ENCODE data around the gene ZSCAN31.
"Not testable (repeated sequence)": the region's sequence is repeated elsewhere in the genome, so short reads cannot be mapped to it uniquely, and the experiment has no call there.

Gene ZSCAN31

GRCh38 chr6:28368522-28368921 lies 32.6 kb upstream of the ZSCAN31 start:
- H3K36me3 ChIP-seq (ENCODE audit: insufficient read depth, low read length): peaks cover 22% of the 10 kb centered on the region
- H3K27me3 ChIP-seq (ENCODE audit: control insufficient read depth, insufficient read depth, low read length): no peaks in the 10 kb centered on the region

GRCh38 chr6:28365590-28365989 lies 29.6 kb upstream of the ZSCAN31 start:
- H3K36me3 ChIP-seq (ENCODE audit: insufficient read depth, low read length): peaks cover 33% of the 10 kb centered on the region

More at GRCh38 chr6:28368522-28368921, 32.6 kb upstream of the ZSCAN31 start:
- no peak overlapping the region for H3K4me3 ChIP-seq (ENCODE audit: low read length)
- H3K9ac ChIP-seq (ENCODE audit: low read depth, low read length): no peak overlapping the region
- no peaks in the 10 kb centered on the region for H3K9me3 ChIP-seq (replicated peaks; ENCODE audit: low read length)
- no peaks in the 10 kb centered on the region for H3K4me1 ChIP-seq (ENCODE audit: control insufficient read depth, insufficient read depth, low read length)
- H3K4me2 ChIP-seq (ENCODE audit: low read length): no peak overlapping the region

GRCh38 chr6:28360961-28361360 lies 25.0 kb upstream of the ZSCAN31 start:
- Histone ChIP-seq H3K4me3 (ENCODE audit: low read length) (no peak overlapping the region), H3K36me3 (ENCODE audit: insufficient read depth, low read length) (peaks cover 29% of the 10 kb centered on the region), H3K4me1 (ENCODE audit: control insufficient read depth, insufficient read depth, low read length) (peaks cover 9% of the 10 kb centered on the region), H3K4me2 (ENCODE audit: low read length) (no peak overlapping the region), H3K9ac (ENCODE audit: low read depth, low read length) (no peak overlapping the region), H3K9me3 (replicated peaks; ENCODE audit: low read length) (no peaks in the 10 kb centered on the region), H3K27me3 (ENCODE audit: control insufficient read depth, insufficient read depth, low read length) (no peaks in the 10 kb centered on the region)

More at GRCh38 chr6:28365590-28365989, 29.6 kb upstream of the ZSCAN31 start:
- H3K27me3 ChIP-seq (ENCODE audit: control insufficient read depth, insufficient read depth, low read length); H3K4me1 ChIP-seq (ENCODE audit: control insufficient read depth, insufficient read depth, low read length); H3K9me3 ChIP-seq (replicated peaks; ENCODE audit: low read length); H3K4me2 ChIP-seq (ENCODE audit: low read length); H3K4me3 ChIP-seq (ENCODE audit: low read length); H3K9ac ChIP-seq (ENCODE audit: low read depth, low read length): not testable (repeated sequence)

- H3K27me3 ChIP-seq (ENCODE audit: control insufficient read depth, insufficient read depth, low read length); H3K4me2 ChIP-seq (ENCODE audit: low read length); H3K9me3 ChIP-seq (replicated peaks; ENCODE audit: low read length); H3K4me3 ChIP-seq (ENCODE audit: low read length); H3K9ac ChIP-seq (ENCODE audit: low read depth, low read length): not testable (repeated sequence)
- Histone ChIP-seq H3K4me1 (ENCODE audit: control insufficient read depth, insufficient read depth, low read length) (peaks cover 19% of the 10 kb centered on the region), H3K36me3 (ENCODE audit: insufficient read depth, low read length) (peaks cover 18% of the 10 kb centered on the region)
Measured at GRCh38 chr6:28359562-28359961, 23.6 kb upstream of the ZSCAN31 start.

- no peak overlapping the region for H3K4me2 ChIP-seq (ENCODE audit: low read length)
- peaks cover 35% of the 10 kb centered on the region for H3K4me1 ChIP-seq (ENCODE audit: control insufficient read depth, insufficient read depth, low read length)
- no peak overlapping the region for H3K4me3 ChIP-seq (ENCODE audit: low read length)
- H3K9ac ChIP-seq (ENCODE audit: low read depth, low read length): peak overlapping the region; percentile 84
- H3K9me3 ChIP-seq (replicated peaks; ENCODE audit: low read length): no peaks in the 10 kb centered on the region
- no peaks in the 10 kb centered on the region for H3K27me3 ChIP-seq (ENCODE audit: control insufficient read depth, insufficient read depth, low read length)
- H3K36me3 ChIP-seq (ENCODE audit: insufficient read depth, low read length): peaks cover 10% of the 10 kb centered on the region
Measured at GRCh38 chr6:28357036-28357435, 21.1 kb upstream of the ZSCAN31 start.

GRCh38 chr6:28356666-28357020 lies 20.7 kb upstream of the ZSCAN31 start:
- no peaks in the 10 kb centered on the region for H3K27me3 ChIP-seq (ENCODE audit: control insufficient read depth, insufficient read depth, low read length)
- peak overlapping the region; percentile 87 for H3K4me2 ChIP-seq (ENCODE audit: low read length)
- H3K36me3 ChIP-seq (ENCODE audit: insufficient read depth, low read length): peaks cover 10% of the 10 kb centered on the region
- no peaks in the 10 kb centered on the region for H3K9me3 ChIP-seq (replicated peaks; ENCODE audit: low read length)
- peaks cover 35% of the 10 kb centered on the region for H3K4me1 ChIP-seq (ENCODE audit: control insufficient read depth, insufficient read depth, low read length)
- H3K9ac ChIP-seq (ENCODE audit: low read depth, low read length): peak overlapping the region; percentile 84
- H3K4me3 ChIP-seq (ENCODE audit: low read length): no peak overlapping the region

- Histone ChIP-seq H3K4me3 (ENCODE audit: low read length) (peak overlapping the region; percentile 76), H3K9ac (ENCODE audit: low read depth, low read length) (peak overlapping the region; percentile 84), H3K9me3 (replicated peaks; ENCODE audit: low read length) (no peaks in the 10 kb centered on the region), H3K27me3 (ENCODE audit: control insufficient read depth, insufficient read depth, low read length) (no peaks in the 10 kb centered on the region), H3K4me2 (ENCODE audit: low read length) (peak overlapping the region; percentile 87), H3K36me3 (ENCODE audit: insufficient read depth, low read length) (peaks cover 5% of the 10 kb centered on the region), H3K4me1 (ENCODE audit: control insufficient read depth, insufficient read depth, low read length) (peaks cover 38% of the 10 kb centered on the region)
Measured at GRCh38 chr6:28355743-28356665, 20.1 kb upstream of the ZSCAN31 start.

- Histone ChIP-seq H3K27me3 (ENCODE audit: control insufficient read depth, insufficient read depth, low read length) (no peaks in the 10 kb centered on the region), H3K4me1 (ENCODE audit: control insufficient read depth, insufficient read depth, low read length) (peaks cover 45% of the 10 kb centered on the region), H3K36me3 (ENCODE audit: insufficient read depth, low read length) (no peaks in the 10 kb centered on the region), H3K9me3 (replicated peaks; ENCODE audit: low read length) (no peaks in the 10 kb centered on the region), H3K9ac (ENCODE audit: low read depth, low read length) (peak overlapping the region; percentile 54), H3K4me2 (ENCODE audit: low read length) (peak overlapping the region; percentile 87), H3K4me3 (ENCODE audit: low read length) (peak overlapping the region; percentile 76)
Measured at GRCh38 chr6:28354688-28355554, 19.0 kb upstream of the ZSCAN31 start.

GRCh38 chr6:28353981-28354676 lies 18.2 kb upstream of the ZSCAN31 start:
- Histone ChIP-seq H3K27me3 (ENCODE audit: control insufficient read depth, insufficient read depth, low read length) (no peaks in the 10 kb centered on the region), H3K9ac (ENCODE audit: low read depth, low read length) (peak overlapping the region; percentile 54), H3K4me1 (ENCODE audit: control insufficient read depth, insufficient read depth, low read length) (peaks cover 45% of the 10 kb centered on the region), H3K36me3 (ENCODE audit: insufficient read depth, low read length) (no peaks in the 10 kb centered on the region), H3K9me3 (replicated peaks; ENCODE audit: low read length) (no peaks in the 10 kb centered on the region), H3K4me2 (ENCODE audit: low read length) (peak overlapping the region; percentile 71), H3K4me3 (ENCODE audit: low read length) (peak overlapping the region; percentile 54)

- H3K4me1 ChIP-seq (ENCODE audit: control insufficient read depth, insufficient read depth, low read length): peaks cover 45% of the 10 kb centered on the region
- peak overlapping the region; percentile 71 for H3K4me2 ChIP-seq (ENCODE audit: low read length)
- H3K4me3 ChIP-seq (ENCODE audit: low read length): peak overlapping the region; percentile 54
- H3K36me3 ChIP-seq (ENCODE audit: insufficient read depth, low read length): no peaks in the 10 kb centered on the region
- no peaks in the 10 kb centered on the region for H3K9me3 ChIP-seq (replicated peaks; ENCODE audit: low read length)
- peak overlapping the region; percentile 54 for H3K9ac ChIP-seq (ENCODE audit: low read depth, low read length)
- H3K27me3 ChIP-seq (ENCODE audit: control insufficient read depth, insufficient read depth, low read length): no peaks in the 10 kb centered on the region
Measured at GRCh38 chr6:28353356-28353755, 17.4 kb upstream of the ZSCAN31 start.

- H3K9me3 ChIP-seq (replicated peaks; ENCODE audit: low read length): no peaks in the 10 kb centered on the region
- no peak overlapping the region for H3K9ac ChIP-seq (ENCODE audit: low read depth, low read length)
- H3K4me2 ChIP-seq (ENCODE audit: low read length): peak overlapping the region; percentile 87
- H3K27me3 ChIP-seq (ENCODE audit: control insufficient read depth, insufficient read depth, low read length): no peaks in the 10 kb centered on the region
- peaks cover 40% of the 10 kb centered on the region for H3K4me1 ChIP-seq (ENCODE audit: control insufficient read depth, insufficient read depth, low read length)
- H3K36me3 ChIP-seq (ENCODE audit: insufficient read depth, low read length): no peaks in the 10 kb centered on the region
- no peak overlapping the region for H3K4me3 ChIP-seq (ENCODE audit: low read length)
Measured at GRCh38 chr6:28351493-28351925, 15.6 kb upstream of the ZSCAN31 start.

Measured in skeletal muscle satellite cell (primary cell).